Gastrocnemius medialis (tissue), 4 donors: ENCODE data around the gene C11orf86. TPM values are rescaled to one million over a fixed set of nuclear protein-coding genes. Genes with fewer than 3 reads are reported as not detected.
"Not testable (repeated sequence)": the region's sequence is repeated elsewhere in the genome, so short reads cannot be mapped to it uniquely, and the experiment has no call there.

Source experiments
- ATAC-seq, 2 donors: fragments of 150-250 bp; one replicate each; pipeline ENCODE4 v1.9.1; 2016
- DNase-seq, 2 donors: peaks; one replicate each; pipeline ENCODE4 v3.0.0-alpha.2; 2019
- H3K27ac ChIP-seq, 4 donors: fragments of 200-600 bp; sonication (generic); 1 replicate in 1 of 4; 2 replicates in 3 of 4; pipeline ENCODE4 v1.5.1; 2016 to 2018; ENCODE audit warnings: mild to moderate bottlenecking in 2 of 4, moderate library complexity in 1 of 4
- H3K27me3 ChIP-seq, 3 donors: fragments of 200-600 bp; sonication (generic) in 2 of 3; 1 replicate in 1 of 3; 2 replicates in 2 of 3; pipeline versions ENCODE4 v1.5.1 to v1.6.0; 2016 to 2019; ENCODE audit warnings: mild to moderate bottlenecking in 1 of 3, moderate library complexity in 1 of 3
- H3K36me3 ChIP-seq, 2 donors: fragments of 200-600 bp; sonication (generic) in 1 of 2; one replicate each; pipeline ENCODE4 v1.5.1; 2017 to 2018
- H3K4me1 ChIP-seq, 2 donors: fragments of 200-600 bp; sonication (generic) in 1 of 2; one replicate each; pipeline ENCODE4 v1.5.1; 2016 to 2017; ENCODE audit warnings: mild to moderate bottlenecking in 2 of 2
- H3K4me3 ChIP-seq, 4 donors: fragments of 200-600 bp; sonication (generic) in 3 of 4; 1 replicate in 1 of 4; 2 replicates in 3 of 4; pipeline ENCODE4 v1.5.1; 2016 to 2019; ENCODE audit warnings: mild to moderate bottlenecking in 2 of 4
- H3K9me3 ChIP-seq, 3 donors: fragments of 200-600 bp; sonication (generic) in 2 of 3; 1 replicate in 1 of 3; 2 replicates in 2 of 3; pipeline ENCODE4 v1.5.1; 2016 to 2019
- POLR2A ChIP-seq, 2 donors: fragments of 450-650 bp; IDR thresholded peaks; one replicate each; pipeline ENCODE4 v1.6.1; 2017; ENCODE audit warnings: antibody characterized with exemption in 2 of 2, mild to moderate bottlenecking in 2 of 2, moderate library complexity in 2 of 2
- in situ Hi-C, 4 donors: fragments of 200-750 bp; cut with MboI; loops; one replicate each; pipeline versions ENCODE4 v1.15.0 to v1.8.0; 2017; ENCODE audit warnings: low sequenced_read_pairs in 4 of 4
- intact Hi-C: fragments of 100-400 bp; cut with DNase I; formaldehyde crosslinking; loops from one replicate; pipeline ENCODE4 v1.15.1; 2023; ENCODE audit warnings: low total_unique reads
- total RNA-seq, 4 donors: library from RNA; depleted of rRNA; stranded (reverse); fragments of >200 nt; gene quantifications; one replicate each; pipeline versions ENCODE4 v1.1.0 to v1.2.3, GENCODE V29; 2016
- TF ChIP-seq, protein P1 (sequence below), 5 experiments: fragments of 450-650 bp in 3 of 5; fragments of 200-600 bp in 2 of 5; sonication (generic) in 2 of 5; IDR thresholded peaks in 4 of 5; conservative IDR thresholded peaks in 1 of 5; 1 replicate in 4 of 5; 2 replicates in 1 of 5; pipeline ENCODE4 v1.5.1; 2016 to 2019; ENCODE audit warnings: antibody characterized with exemption in 5 of 5, mild to moderate bottlenecking in 3 of 5, moderate library complexity in 3 of 5

Gene C11orf86
- total RNA-seq, 4 donors from 2014 or later: not detected

- Histone ChIP-seq H3K4me1 (peaks cover 13 to 18% of the 10 kb centered on the region in 2 donors), H3K4me3 (no peak overlapping the region), H3K27me3 (no peaks in the 10 kb centered on the region), H3K27ac (no peak overlapping the region), H3K9me3 (no peaks in the 10 kb centered on the region), H3K36me3 (no peaks in the 10 kb centered on the region)
- in situ Hi-C loops (no loop called here), intact Hi-C loops (no loop called here)
- DNase-seq (no peak), ATAC-seq (no peak)
- TF ChIP-seq, protein P1, sequence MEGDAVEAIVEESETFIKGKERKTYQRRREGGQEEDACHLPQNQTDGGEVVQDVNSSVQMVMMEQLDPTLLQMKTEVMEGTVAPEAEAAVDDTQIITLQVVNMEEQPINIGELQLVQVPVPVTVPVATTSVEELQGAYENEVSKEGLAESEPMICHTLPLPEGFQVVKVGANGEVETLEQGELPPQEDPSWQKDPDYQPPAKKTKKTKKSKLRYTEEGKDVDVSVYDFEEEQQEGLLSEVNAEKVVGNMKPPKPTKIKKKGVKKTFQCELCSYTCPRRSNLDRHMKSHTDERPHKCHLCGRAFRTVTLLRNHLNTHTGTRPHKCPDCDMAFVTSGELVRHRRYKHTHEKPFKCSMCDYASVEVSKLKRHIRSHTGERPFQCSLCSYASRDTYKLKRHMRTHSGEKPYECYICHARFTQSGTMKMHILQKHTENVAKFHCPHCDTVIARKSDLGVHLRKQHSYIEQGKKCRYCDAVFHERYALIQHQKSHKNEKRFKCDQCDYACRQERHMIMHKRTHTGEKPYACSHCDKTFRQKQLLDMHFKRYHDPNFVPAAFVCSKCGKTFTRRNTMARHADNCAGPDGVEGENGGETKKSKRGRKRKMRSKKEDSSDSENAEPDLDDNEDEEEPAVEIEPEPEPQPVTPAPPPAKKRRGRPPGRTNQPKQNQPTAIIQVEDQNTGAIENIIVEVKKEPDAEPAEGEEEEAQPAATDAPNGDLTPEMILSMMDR (IDR thresholded peaks at IDR 0.05 in 4 of 5, conservative IDR thresholded peaks at IDR 0.05 in 1 of 5): no peak
- TF ChIP-seq POLR2A (IDR thresholded peaks at IDR 0.05): no peak
These were observed 12.1 kb downstream of the C11orf86 start for GRCh38 chr11:66987158-66987620.

GRCh38 chr11:66987924-66988637 is 13.0 kb downstream of the C11orf86 start:
- Histone ChIP-seq H3K4me3 (no peak overlapping the region), H3K27ac (no peak overlapping the region), H3K27me3 (no peaks in the 10 kb centered on the region), H3K4me1 (peaks cover 13 to 17% of the 10 kb centered on the region in 2 donors), H3K36me3 (no peaks in the 10 kb centered on the region), H3K9me3 (no peaks in the 10 kb centered on the region)
- in situ Hi-C loops: no loop called here
- intact Hi-C loops: no loop called here
- TF ChIP-seq, protein P1 (IDR thresholded peaks at IDR 0.05 in 4 of 5, conservative IDR thresholded peaks at IDR 0.05 in 1 of 5): no peak
- TF ChIP-seq POLR2A (IDR thresholded peaks at IDR 0.05): no peak
- no peak for ATAC-seq
- DNase-seq: no peak

DNA sequence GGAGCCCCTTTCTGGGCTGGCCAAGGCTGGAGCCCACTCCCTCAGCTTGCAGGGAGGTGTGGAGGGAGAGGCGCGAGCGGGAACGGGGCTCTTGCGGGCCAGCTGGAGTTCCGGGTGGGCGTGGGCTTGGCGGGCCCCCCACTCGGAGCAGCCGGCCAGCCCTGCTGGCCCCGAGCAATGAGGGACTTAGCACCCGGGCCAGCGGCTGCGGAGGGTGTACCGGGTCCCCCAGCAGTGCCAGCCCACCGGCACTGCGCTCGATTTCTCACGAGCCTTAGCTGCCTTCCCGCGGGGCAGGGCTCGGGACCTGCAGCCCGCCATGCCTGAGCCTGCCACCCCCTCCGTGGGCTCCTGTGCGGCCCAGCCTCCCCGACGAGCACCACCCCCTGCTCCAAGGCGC is 13.6 kb downstream of the C11orf86 start:
- peaks cover 13 to 17% of the 10 kb centered on the region in 2 donors for H3K4me1 ChIP-seq
- in situ Hi-C loops, ATAC-seq, DNase-seq, H3K36me3 ChIP-seq, H3K4me3 ChIP-seq, H3K27me3 ChIP-seq, H3K27ac ChIP-seq, H3K9me3 ChIP-seq, intact Hi-C loops: not testable (repeated sequence)

DNA sequence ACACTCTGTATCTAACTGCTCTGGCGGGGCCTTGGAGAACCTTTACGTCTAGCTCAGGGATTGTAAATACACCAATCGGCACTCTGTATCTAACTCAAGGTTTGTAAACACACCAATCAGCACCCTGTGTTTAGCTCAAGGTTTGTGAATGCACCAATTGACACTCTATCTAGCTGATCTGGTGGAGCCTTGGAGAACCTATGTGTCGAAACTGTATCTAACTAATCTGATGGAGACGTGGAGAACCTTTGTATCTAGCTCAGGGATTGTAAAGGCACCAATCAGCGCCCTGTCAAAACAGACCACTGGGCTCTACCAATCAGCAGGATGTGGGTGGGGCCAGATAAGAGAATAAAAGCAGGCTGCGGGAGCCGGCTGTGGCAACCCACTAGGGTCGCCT is 14.3 kb downstream of the C11orf86 start:
- in situ Hi-C loops, H3K27ac ChIP-seq, DNase-seq, H3K36me3 ChIP-seq, H3K4me3 ChIP-seq, ATAC-seq, H3K9me3 ChIP-seq, intact Hi-C loops, H3K27me3 ChIP-seq: not testable (repeated sequence)
- peaks cover 13 to 17% of the 10 kb centered on the region in 2 donors for H3K4me1 ChIP-seq

- no peak overlapping the region for H3K27ac ChIP-seq
These were observed 16.9 kb downstream of the C11orf86 start for GRCh38 chr11:66992041-66992440.

More at GRCh38 chr11:66992041-66992440, 16.9 kb downstream of the C11orf86 start:
- Histone ChIP-seq H3K9me3 (no peaks in the 10 kb centered on the region), H3K36me3 (no peaks in the 10 kb centered on the region), H3K27me3 (no peaks in the 10 kb centered on the region), H3K4me3 (no peak overlapping the region), H3K4me1 (no peaks in the 10 kb centered on the region)
- in situ Hi-C loops (no loop called here), intact Hi-C loops (no loop called here)
- DNase-seq: no peak
- ATAC-seq: no peak
- TF ChIP-seq, protein P1 (IDR thresholded peaks at IDR 0.05 in 4 of 5, conservative IDR thresholded peaks at IDR 0.05 in 1 of 5): no peak
- no peak for TF ChIP-seq POLR2A (IDR thresholded peaks at IDR 0.05)
